ENCODE measurements around the gene GPR89B. TPM values are rescaled to one million over a fixed set of nuclear protein-coding genes. Genes with fewer than 3 reads are reported as not detected.
A peak's percentile ranks its signal among the peaks of the same experiment; 100 is the strongest.
"Not testable (repeated sequence)": the region's sequence is repeated elsewhere in the genome, so short reads cannot be mapped to it uniquely, and the experiment has no call there.

The GPR89B gene
- 10 to 100 TPM; 11.5 to 11.8 TPM for total RNA-seq

DNA sequence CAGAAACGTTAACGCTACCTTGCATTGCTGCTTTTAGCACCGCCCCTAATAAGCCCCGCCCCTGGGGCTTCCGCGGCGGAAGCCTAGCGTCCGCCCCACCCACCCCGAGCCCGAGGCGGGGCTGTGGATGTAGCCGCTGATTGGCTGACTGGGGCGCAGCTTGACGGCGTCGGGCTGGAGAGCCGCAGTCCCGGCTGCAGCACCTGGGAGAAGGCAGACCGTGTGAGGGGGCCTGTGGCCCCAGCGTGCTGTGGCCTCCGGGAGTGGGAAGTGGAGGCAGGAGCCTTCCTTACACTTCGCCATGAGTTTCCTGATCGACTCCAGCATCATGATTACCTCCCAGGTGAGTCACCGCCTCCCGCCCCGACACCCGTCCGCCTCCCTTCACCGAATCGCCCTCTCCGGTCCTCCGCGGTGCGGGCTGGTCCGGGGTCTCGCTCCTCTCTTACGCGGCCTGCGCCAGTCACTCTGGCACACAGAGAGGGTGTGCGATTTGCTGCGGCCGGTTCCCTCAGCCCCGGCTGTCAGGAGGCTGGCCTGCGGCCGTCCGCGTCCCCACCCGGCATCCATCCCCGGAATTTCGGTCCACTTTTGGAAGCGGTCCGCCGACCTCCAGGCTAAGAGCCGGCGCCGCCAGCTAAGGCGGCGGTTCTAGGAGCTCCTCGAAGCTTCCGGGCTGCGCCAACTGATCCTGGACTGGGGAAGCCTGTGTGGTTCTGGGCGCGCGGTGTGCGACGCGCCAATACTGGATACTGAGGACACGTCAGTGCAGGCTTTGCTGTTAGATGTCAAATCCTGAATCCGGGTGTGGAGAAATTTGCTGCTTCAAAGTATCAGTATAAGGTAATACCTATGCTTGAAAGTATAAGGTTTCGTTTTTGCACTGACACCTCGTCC is at the start of gene GPR89B:
GPR89B (plus strand) TSS at position 185 of the 897 bp plus-strand sequence; CDS start at position 302, 117 bp downstream.
- H3K4me3 Mint-ChIP-seq, result peak within 1 kb of the TSS; percentile 82
- H3K4me1 Mint-ChIP-seq (ENCODE audit: low read depth), result peaks cover 34% of the 10 kb centered on the region
- DNase-seq, result peak; percentile 95
- H3K27me3 Mint-ChIP-seq (ENCODE audit: low read depth); intact Hi-C loops (cut with micrococcal nuclease); H3K9me3 Mint-ChIP-seq; H3K36me3 Mint-ChIP-seq (ENCODE audit: low read depth); CTCF ChIA-PET: not testable (repeated sequence)
- H3K27ac Mint-ChIP-seq, result peak within 1 kb of the TSS; percentile 75

DNA sequence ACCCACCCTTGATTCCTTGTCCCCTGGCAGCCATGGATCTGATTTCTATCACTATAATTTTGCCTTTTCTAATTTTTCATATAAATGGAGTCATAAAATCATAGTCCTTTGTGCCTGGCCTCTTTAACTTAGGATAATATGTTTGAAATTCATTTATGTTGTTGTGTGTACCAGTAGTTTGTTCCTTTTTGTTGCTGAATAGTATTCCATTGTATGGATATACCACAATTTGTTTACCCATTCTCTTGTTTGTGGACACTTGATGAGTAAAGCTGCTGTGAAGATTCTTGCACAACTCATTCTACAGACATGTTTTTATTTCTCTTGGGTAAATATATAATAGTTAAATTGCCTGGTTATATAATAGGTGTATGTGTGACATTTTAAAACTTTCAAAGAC is 48.3 kb upstream of the GPR89B start:
- DNase-seq, result no peak
- Mint-ChIP-seq H3K27ac (no peak overlapping the region), H3K4me1 (ENCODE audit: low read depth) (no peaks in the 10 kb centered on the region), H3K36me3 (ENCODE audit: low read depth) (no peaks in the 10 kb centered on the region), H3K27me3 (ENCODE audit: low read depth) (no peaks in the 10 kb centered on the region), H3K4me3 (no peak overlapping the region), H3K9me3 (peaks cover 4% of the 10 kb centered on the region)
- CTCF ChIA-PET, result no interaction called here
- intact Hi-C loops (cut with micrococcal nuclease), result no loop called here

DNA sequence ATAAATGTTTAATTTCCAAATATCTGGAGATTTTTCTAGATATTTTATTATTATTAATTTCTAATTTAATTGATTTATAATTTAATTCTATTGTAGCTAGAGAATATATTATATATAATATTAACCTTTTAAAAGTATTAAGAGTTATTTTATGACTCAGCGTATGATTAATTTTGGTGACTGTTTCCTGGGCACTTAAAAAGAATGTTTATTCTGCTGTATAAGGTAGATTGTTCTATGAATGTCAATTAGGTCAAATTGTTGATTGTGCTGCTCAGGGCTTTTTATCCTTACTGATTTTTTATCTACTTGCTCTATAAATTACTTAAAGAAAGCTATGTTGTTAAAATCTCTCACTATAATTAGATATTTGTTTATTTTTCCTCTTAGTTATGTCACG is 45.7 kb upstream of the GPR89B start:
- no peaks in the 10 kb centered on the region for H3K36me3 Mint-ChIP-seq (ENCODE audit: low read depth)
- H3K27ac Mint-ChIP-seq, result no peak overlapping the region
- CTCF ChIA-PET, result interaction anchor here (1.0 to 1.4 kb wide), 2 partner anchors 10 to 181 kb away, joined by 3 read pairs; no protein-coding TSS in a partner anchor
- no peaks in the 10 kb centered on the region for H3K27me3 Mint-ChIP-seq (ENCODE audit: low read depth)
- H3K9me3 Mint-ChIP-seq, result peaks cover 4% of the 10 kb centered on the region
- DNase-seq, result no peak
- H3K4me3 Mint-ChIP-seq, result no peak overlapping the region
- H3K4me1 Mint-ChIP-seq (ENCODE audit: low read depth), result no peaks in the 10 kb centered on the region
- intact Hi-C loops (cut with micrococcal nuclease), result no loop called here

DNA sequence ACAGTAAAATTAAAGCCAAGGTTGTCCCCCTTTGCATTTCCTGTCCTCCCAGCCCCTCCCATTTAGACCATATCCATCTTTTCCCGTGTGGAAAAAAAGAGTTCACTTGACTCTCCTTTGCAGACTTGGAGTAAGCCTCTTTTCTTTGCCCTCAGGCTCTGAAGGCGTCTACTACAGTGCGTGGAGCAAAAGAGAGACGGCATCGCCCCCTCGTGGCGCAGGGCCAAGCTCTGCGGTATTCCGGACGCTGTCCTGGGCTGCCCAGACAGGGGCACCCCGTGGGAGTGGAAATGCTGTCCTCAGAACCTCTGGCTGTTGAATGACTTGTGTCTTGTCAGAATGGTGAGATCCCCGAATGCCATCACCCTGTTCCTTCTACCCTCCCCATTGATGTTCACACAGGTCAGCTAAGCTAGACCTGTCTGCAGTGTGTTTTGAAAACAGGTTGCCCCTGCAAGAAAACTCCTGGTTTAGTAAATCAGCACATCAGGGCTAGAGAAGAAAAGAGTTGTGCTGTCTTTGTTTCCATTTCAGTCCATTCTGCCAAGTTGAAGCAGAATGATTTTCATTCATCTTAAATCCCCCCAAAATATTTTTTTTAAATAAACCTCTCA is 37.9 kb upstream of the GPR89B start:
- Mint-ChIP-seq H3K4me3 (no peak overlapping the region), H3K27ac (no peak overlapping the region), H3K9me3 (no peaks in the 10 kb centered on the region), H3K27me3 (ENCODE audit: low read depth) (no peaks in the 10 kb centered on the region), H3K36me3 (ENCODE audit: low read depth) (no peaks in the 10 kb centered on the region), H3K4me1 (ENCODE audit: low read depth) (peaks cover 2% of the 10 kb centered on the region)
- intact Hi-C loops (cut with micrococcal nuclease), result loop anchor here (1.0 to 5.0 kb wide), 6 partner anchors 49 to 618 kb away; no protein-coding TSS in a partner anchor
- DNase-seq, result peak; percentile 83
- CTCF ChIA-PET, result interaction anchor here (0.6 to 4.1 kb wide), 10 partner anchors 8 to 416 kb away, joined by 3 to 27 read pairs (median 3); no protein-coding TSS in a partner anchor

DNA sequence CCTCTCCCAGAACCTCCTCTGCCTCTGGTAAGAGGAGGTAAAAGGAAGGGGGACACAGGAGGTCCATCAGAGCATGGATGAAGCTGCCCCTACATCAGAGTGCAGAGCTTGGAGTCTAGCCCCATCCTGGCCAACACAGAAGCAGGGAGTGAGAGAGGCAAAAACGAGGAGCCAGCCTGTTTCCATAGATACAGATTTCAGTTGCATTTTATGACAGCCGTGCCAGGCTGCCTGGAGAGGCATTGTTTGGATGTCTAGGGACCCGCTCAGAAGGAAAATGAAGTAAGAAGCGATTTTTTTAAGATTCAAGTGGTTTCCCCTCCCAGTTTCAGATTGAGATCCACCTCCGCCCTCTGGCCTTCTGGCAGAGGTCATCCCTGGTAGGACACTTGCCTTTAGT is 37.1 kb upstream of the GPR89B start:
- peaks cover 2% of the 10 kb centered on the region for H3K4me1 Mint-ChIP-seq (ENCODE audit: low read depth)
- no peaks in the 10 kb centered on the region for H3K27me3 Mint-ChIP-seq (ENCODE audit: low read depth)
- H3K36me3 Mint-ChIP-seq (ENCODE audit: low read depth), result no peaks in the 10 kb centered on the region
- H3K27ac Mint-ChIP-seq, result no peak overlapping the region
- CTCF ChIA-PET, result interaction anchor here (0.9 to 4.1 kb wide), 6 partner anchors 105 to 399 kb away, joined by 3 to 27 read pairs (median 4); no protein-coding TSS in a partner anchor
- no peak for DNase-seq
- intact Hi-C loops (cut with micrococcal nuclease), result loop anchor here (2.0 to 5.0 kb wide), 4 partner anchors 50 to 619 kb away; no protein-coding TSS in a partner anchor
- H3K9me3 Mint-ChIP-seq, result no peaks in the 10 kb centered on the region
- H3K4me3 Mint-ChIP-seq, result no peak overlapping the region

DNA sequence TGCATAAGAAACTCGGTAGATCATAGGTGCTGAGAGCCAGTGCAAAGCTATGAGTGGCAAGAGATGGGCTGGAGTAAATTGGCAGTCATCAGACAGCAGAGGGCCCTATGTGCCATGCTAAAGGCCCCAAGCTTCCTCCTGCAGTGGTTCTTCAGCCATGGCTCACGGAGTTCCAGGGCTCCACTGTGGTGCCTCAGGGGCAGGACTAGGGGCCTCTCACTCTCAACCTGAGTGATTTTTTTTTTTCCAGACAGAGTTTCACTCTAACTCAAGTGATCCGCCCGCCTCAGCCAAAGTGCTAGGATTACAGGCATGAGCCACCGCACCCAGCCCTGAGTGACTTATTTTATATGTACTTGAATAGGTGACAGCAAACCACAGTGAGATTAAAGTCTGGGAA is 36.0 kb upstream of the GPR89B start:
- peaks cover 2% of the 10 kb centered on the region for H3K4me1 Mint-ChIP-seq (ENCODE audit: low read depth)
- intact Hi-C loops (cut with micrococcal nuclease), result loop anchor here (1.0 to 5.0 kb wide), 5 partner anchors 168 to 620 kb away; no protein-coding TSS in a partner anchor
- H3K27me3 Mint-ChIP-seq (ENCODE audit: low read depth), result no peaks in the 10 kb centered on the region
- DNase-seq, result peak; percentile 35
- H3K9me3 Mint-ChIP-seq, result no peaks in the 10 kb centered on the region
- no peak overlapping the region for H3K4me3 Mint-ChIP-seq
- CTCF ChIA-PET, result interaction anchor here (0.6 to 4.1 kb wide), 25 partner anchors 8 to 500 kb away, joined by 3 to 27 read pairs (median 4); no protein-coding TSS in a partner anchor
- H3K36me3 Mint-ChIP-seq (ENCODE audit: low read depth), result no peaks in the 10 kb centered on the region
- H3K27ac Mint-ChIP-seq, result no peak overlapping the region

DNA sequence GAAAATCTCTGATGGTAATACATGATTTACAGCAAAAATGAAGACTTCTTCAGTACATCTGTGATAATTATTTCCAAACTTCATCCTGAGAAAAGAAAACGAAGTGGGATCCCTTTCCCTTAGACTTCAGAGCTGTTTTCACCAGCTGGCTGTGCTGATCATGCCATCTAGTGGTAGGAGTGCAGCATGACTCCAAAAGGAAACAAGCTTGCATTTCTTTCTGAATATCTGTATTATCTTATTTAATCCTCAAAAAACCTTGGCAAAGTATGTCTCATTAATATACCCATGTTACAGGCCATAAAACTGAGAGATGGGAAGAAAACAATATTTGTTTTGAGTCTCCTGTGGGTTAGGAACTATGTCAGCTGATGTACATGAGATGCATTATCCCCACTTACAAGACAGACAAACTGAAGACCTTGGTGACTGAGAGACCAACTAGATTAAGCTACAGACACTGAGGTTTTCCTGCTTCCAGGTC is 35.4 kb upstream of the GPR89B start:
- H3K9me3 Mint-ChIP-seq, result no peaks in the 10 kb centered on the region
- H3K4me1 Mint-ChIP-seq (ENCODE audit: low read depth), result peaks cover 2% of the 10 kb centered on the region
- H3K27me3 Mint-ChIP-seq (ENCODE audit: low read depth), result no peaks in the 10 kb centered on the region
- H3K27ac Mint-ChIP-seq, result no peak overlapping the region
- DNase-seq, result peak; percentile 47
- no peaks in the 10 kb centered on the region for H3K36me3 Mint-ChIP-seq (ENCODE audit: low read depth)
- CTCF ChIA-PET, result interaction anchor here (0.5 to 4.1 kb wide), 34 partner anchors 8 to 500 kb away, joined by 3 to 27 read pairs (median 3); no protein-coding TSS in a partner anchor
- intact Hi-C loops (cut with micrococcal nuclease), result loop anchor here (1.0 to 5.0 kb wide), 5 partner anchors 168 to 620 kb away; no protein-coding TSS in a partner anchor
- no peak overlapping the region for H3K4me3 Mint-ChIP-seq

DNA sequence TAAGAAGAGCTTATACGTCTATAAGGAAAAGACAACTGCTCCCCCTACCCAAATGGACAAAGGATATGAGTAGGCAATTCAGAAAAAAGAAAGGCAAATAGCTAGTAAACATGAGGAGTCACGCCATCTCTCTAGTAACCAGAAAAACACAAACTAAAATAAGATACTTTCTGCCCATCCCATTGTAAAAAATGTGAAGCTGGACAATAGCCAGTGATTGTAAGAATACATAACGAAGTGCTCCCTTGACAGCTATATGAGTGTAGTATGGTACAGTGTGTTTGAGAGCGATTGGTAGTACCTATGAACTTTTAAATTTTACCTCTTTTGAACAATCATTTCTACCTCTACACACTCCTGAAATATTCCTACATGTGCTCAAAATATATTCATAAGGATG is 33.1 kb upstream of the GPR89B start:
- CTCF ChIA-PET, result interaction anchor here (1.2 kb wide), 1 partner anchor 172 kb away, joined by 3 read pairs; no protein-coding TSS in a partner anchor
- Mint-ChIP-seq H3K36me3 (ENCODE audit: low read depth) (no peaks in the 10 kb centered on the region), H3K4me1 (ENCODE audit: low read depth) (peaks cover 2% of the 10 kb centered on the region), H3K4me3 (no peak overlapping the region), H3K9me3 (no peaks in the 10 kb centered on the region), H3K27me3 (ENCODE audit: low read depth) (no peaks in the 10 kb centered on the region), H3K27ac (no peak overlapping the region)
- intact Hi-C loops (cut with micrococcal nuclease), result no loop called here
- DNase-seq, result no peak

DNA sequence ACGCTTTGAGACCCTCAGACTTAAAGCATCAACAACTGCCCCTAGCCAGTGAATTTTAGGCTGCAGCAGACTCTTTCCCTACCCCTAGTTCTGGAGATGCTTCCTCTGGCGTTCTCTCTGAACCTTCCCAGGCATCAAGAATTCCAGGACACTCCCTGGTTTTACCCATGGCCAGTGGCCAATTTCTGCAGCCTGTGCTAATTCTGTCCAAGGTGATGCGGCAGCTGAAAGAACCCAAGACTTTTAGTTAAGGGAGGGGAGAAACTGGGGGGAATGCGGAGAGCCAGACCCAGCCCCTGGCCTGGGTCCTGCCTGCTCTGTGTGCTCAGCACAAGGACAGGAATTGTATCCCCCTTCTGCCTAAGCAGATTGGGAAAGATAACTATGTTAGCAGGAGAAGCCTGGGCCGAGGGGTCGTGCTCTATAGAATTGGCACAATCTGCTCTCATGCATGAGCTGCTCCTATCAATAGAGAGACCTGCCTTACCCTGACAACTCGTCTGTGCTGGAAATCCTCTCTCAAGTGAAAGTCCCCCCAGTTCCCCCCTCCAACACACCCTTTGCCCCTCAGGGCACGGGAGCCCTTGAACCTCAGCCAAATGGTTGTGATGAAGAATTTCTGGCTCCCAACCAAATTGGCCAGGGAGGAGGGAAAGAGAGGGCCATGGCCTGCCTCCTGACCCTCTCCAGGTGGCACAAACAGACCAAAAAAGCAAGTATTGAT is 31.0 kb upstream of the GPR89B start:
- no peak for DNase-seq
- Mint-ChIP-seq H3K4me1 (ENCODE audit: low read depth) (no peaks in the 10 kb centered on the region), H3K27me3 (ENCODE audit: low read depth) (no peaks in the 10 kb centered on the region), H3K4me3 (no peak overlapping the region), H3K9me3 (no peaks in the 10 kb centered on the region), H3K27ac (no peak overlapping the region), H3K36me3 (ENCODE audit: low read depth) (no peaks in the 10 kb centered on the region)
- CTCF ChIA-PET, result no interaction called here
- intact Hi-C loops (cut with micrococcal nuclease), result no loop called here

DNA sequence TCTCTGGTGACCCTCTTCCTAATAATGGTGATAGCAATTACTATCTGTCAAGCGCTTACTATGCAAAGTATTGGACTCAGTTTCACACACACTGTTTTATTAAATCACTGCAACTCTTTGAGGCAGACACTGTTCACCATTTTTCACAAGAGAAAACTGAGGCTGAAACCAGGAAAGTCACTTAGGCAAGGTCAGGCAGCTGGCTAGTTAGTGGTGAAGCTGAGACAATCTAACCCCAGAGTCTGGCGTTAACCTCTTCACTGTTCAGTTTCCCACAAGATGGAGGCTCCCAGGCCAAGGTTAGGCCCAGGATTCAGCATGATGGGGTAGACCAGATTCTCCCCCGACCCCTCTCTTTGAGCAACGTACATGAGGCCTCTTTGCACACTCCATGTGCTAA is 30.4 kb upstream of the GPR89B start:
- H3K36me3 Mint-ChIP-seq (ENCODE audit: low read depth), result no peaks in the 10 kb centered on the region
- H3K9me3 Mint-ChIP-seq, result no peaks in the 10 kb centered on the region
- intact Hi-C loops (cut with micrococcal nuclease), result no loop called here
- H3K4me1 Mint-ChIP-seq (ENCODE audit: low read depth), result no peaks in the 10 kb centered on the region
- no peaks in the 10 kb centered on the region for H3K27me3 Mint-ChIP-seq (ENCODE audit: low read depth)
- CTCF ChIA-PET, result no interaction called here
- no peak for DNase-seq
- no peak overlapping the region for H3K27ac Mint-ChIP-seq
- no peak overlapping the region for H3K4me3 Mint-ChIP-seq

DNA sequence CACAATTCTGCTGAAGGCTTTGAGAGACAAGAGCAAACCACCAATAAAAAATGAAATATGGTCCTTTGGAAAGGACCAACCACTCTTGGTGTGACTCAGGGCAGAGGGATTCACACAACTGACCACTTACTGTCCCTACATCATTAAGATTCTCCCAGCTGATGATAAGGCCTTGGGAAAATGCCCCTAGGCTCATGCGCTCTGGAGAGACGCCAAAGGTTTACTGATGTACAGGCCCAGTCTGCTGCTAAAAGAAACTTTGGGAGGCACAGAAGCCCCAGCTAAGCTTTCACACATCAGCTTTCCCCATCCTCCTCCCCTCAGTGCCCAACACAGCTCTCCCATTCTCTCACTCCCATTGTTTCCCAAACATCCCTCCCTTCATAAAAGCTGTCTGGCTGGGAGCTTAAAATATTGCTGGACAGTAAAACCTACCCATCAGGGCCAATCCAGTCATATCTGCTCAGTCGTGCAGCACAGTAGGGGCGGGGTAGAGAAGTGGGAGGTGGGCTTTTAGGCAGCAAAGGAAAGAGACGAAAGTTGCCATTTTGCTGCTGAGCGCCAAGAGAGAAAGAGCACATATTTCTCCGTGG is 25.9 kb upstream of the GPR89B start, which contains the start of gene GJA8:
GJA8 (plus strand) TSS at position 543 of the 593 bp plus-strand sequence. CDS start 5,161 bp downstream, outside the sequence.
- Mint-ChIP-seq H3K4me3 (no peak within 1 kb of the TSS), H3K27me3 (ENCODE audit: low read depth) (no peaks in the 10 kb centered on the region), H3K27ac (no peak within 1 kb of the TSS), H3K9me3 (no peaks in the 10 kb centered on the region), H3K36me3 (ENCODE audit: low read depth) (no peaks in the 10 kb centered on the region), H3K4me1 (ENCODE audit: low read depth) (peaks cover 6% of the 10 kb centered on the region)
- CTCF ChIA-PET, result interaction anchor here (1.2 to 1.6 kb wide), 2 partner anchors 10 to 14 kb away, joined by 3 to 7 read pairs; no protein-coding TSS in a partner anchor
- DNase-seq, result no peak
- intact Hi-C loops (cut with micrococcal nuclease), result no loop called here
